NCI-H2196 treated with DMSO at 0.1 percent for 48 hours (cell line): ENCODE data around the gene LY86.

Experiments
- DNase-seq: peaks from one replicate; lab custom pipeline; 2025; ENCODE audit not compliant: unreplicated experiment; lab: John Stamatoyannopoulos, UW

The LY86 gene

GRCh38 chr6:6700407-6701270 lies 112.1 kb downstream of the LY86 start:
- DNase-seq, result no peak

- DNase-seq, result no peak
Measured at GRCh38 chr6:6701864-6702263, 113.3 kb downstream of the LY86 start.

GRCh38 chr6:6703699-6704098 lies 115.2 kb downstream of the LY86 start:
- DNase-seq, result no peak
